ENCODE results near the gene OR5V1. TPM values are rescaled to one million over a fixed set of nuclear protein-coding genes. Genes with fewer than 3 reads are reported as not detected.

The OR5V1 gene
- total RNA-seq, 2 experiments from 2014 or later = not detected

- POLR2A ChIA-PET = interaction anchor here (0.6 kb wide), 1 partner anchor 89 kb away, joined by 3 read pairs; no protein-coding TSS in a partner anchor
- no peaks in the 10 kb centered on the region for H3K4me1 ChIP-seq (ENCODE audit: insufficient read depth, low read length, poor library complexity, severe bottlenecking)
Observed at GRCh38 chr6:29399525-29399924, 30.9 kb upstream of the OR5V1 start.

GRCh38 chr6:29395331-29395730 is 26.7 kb upstream of the OR5V1 start, which contains the start of gene OR12D2:
TSS of gene OR12D2 (plus strand) at chr6:29395631. CDS start at chr6:29396700, 1,069 bp downstream.
- no peak for TF ChIP-seq CTCF (conservative IDR thresholded peaks at IDR 0.05; ENCODE audit: low read length)
- TF ChIP-seq EZH2phosphoT487 (IDR thresholded peaks at IDR 0.05; ENCODE audit: borderline replicate concordance, low read depth, low read length) = no peak
- H3K9me3 ChIP-seq (ENCODE audit: low read length) = no peaks in the 10 kb centered on the region
- H3K27ac ChIP-seq (ENCODE audit: low read depth, low read length, poor library complexity, severe bottlenecking) = no peak within 1 kb of the TSS
- BruUV-seq (replicated peaks) = no TSS peak
- no peaks in the 10 kb centered on the region for H3K4me1 ChIP-seq (ENCODE audit: insufficient read depth, low read length, poor library complexity, severe bottlenecking)
- no peaks in the 10 kb centered on the region for H3K36me3 ChIP-seq (ENCODE audit: insufficient read depth, low read length)
- CTCF ChIA-PET (ENCODE audit: unreplicated experiment) = no interaction called here
- no peak within 1 kb of the TSS for H2AFZ ChIP-seq (ENCODE audit: low read length)
- no peak for DNase-seq (ENCODE audit: low spot score)
- POLR2A ChIA-PET = no interaction called here
- H4K20me1 ChIP-seq (ENCODE audit: insufficient read depth, low read length) = no peaks in the 10 kb centered on the region
- no peaks in the 10 kb centered on the region for H3K9me2 ChIP-seq (ENCODE audit: insufficient read depth, low read length)
- H3K4me2 ChIP-seq (ENCODE audit: low read length) = no peak within 1 kb of the TSS
- intact Hi-C loops (cut with micrococcal nuclease; ENCODE audit: unreplicated experiment) = no loop called here
- H3K4me3 ChIP-seq (ENCODE audit: low read depth, low read length, poor library complexity, severe bottlenecking) = no peak within 1 kb of the TSS
- no peaks in the 10 kb centered on the region for H3K79me2 ChIP-seq (ENCODE audit: insufficient read depth, low read depth, low read length)

More at GRCh38 chr6:29399525-29399924, 30.9 kb upstream of the OR5V1 start:
- TF ChIP-seq EZH2phosphoT487 (IDR thresholded peaks at IDR 0.05; ENCODE audit: borderline replicate concordance, low read depth, low read length) (no peak), CTCF (conservative IDR thresholded peaks at IDR 0.05; ENCODE audit: low read length) (no peak)
- H4K20me1 ChIP-seq (ENCODE audit: insufficient read depth, low read length) = no peaks in the 10 kb centered on the region
- no peak for DNase-seq (ENCODE audit: low spot score)
- no peaks in the 10 kb centered on the region for H3K79me2 ChIP-seq (ENCODE audit: insufficient read depth, low read depth, low read length)
- H3K36me3 ChIP-seq (ENCODE audit: insufficient read depth, low read length) = no peaks in the 10 kb centered on the region
- no peaks in the 10 kb centered on the region for H3K9me3 ChIP-seq (ENCODE audit: low read length)
- H3K9me2 ChIP-seq (ENCODE audit: insufficient read depth, low read length) = no peaks in the 10 kb centered on the region
- H3K27ac ChIP-seq (ENCODE audit: low read depth, low read length, poor library complexity, severe bottlenecking) = no peak overlapping the region
- CTCF ChIA-PET (ENCODE audit: unreplicated experiment) = no interaction called here
- no peak overlapping the region for H2AFZ ChIP-seq (ENCODE audit: low read length)
- BruUV-seq (replicated peaks) = no TSS peak
- no peak overlapping the region for H3K4me2 ChIP-seq (ENCODE audit: low read length)
- intact Hi-C loops (cut with micrococcal nuclease; ENCODE audit: unreplicated experiment) = no loop called here
- no peak overlapping the region for H3K4me3 ChIP-seq (ENCODE audit: low read depth, low read length, poor library complexity, severe bottlenecking)

GRCh38 chr6:29388533-29388932 is 19.9 kb upstream of the OR5V1 start:
- ChIA-PET CTCF (ENCODE audit: unreplicated experiment) (no interaction called here), POLR2A (no interaction called here)
- Histone ChIP-seq H3K9me3 (ENCODE audit: low read length) (no peaks in the 10 kb centered on the region), H3K9me2 (ENCODE audit: insufficient read depth, low read length) (no peaks in the 10 kb centered on the region), H3K27ac (ENCODE audit: low read depth, low read length, poor library complexity, severe bottlenecking) (no peak overlapping the region), H3K4me3 (ENCODE audit: low read depth, low read length, poor library complexity, severe bottlenecking) (no peak overlapping the region), H3K4me2 (ENCODE audit: low read length) (no peak overlapping the region), H3K36me3 (ENCODE audit: insufficient read depth, low read length) (no peaks in the 10 kb centered on the region), H3K4me1 (ENCODE audit: insufficient read depth, low read length, poor library complexity, severe bottlenecking) (no peaks in the 10 kb centered on the region), H2AFZ (ENCODE audit: low read length) (no peak overlapping the region), H3K79me2 (ENCODE audit: insufficient read depth, low read depth, low read length) (no peaks in the 10 kb centered on the region), H4K20me1 (ENCODE audit: insufficient read depth, low read length) (no peaks in the 10 kb centered on the region)
- no peak for TF ChIP-seq EZH2phosphoT487 (IDR thresholded peaks at IDR 0.05; ENCODE audit: borderline replicate concordance, low read depth, low read length)
- TF ChIP-seq CTCF (conservative IDR thresholded peaks at IDR 0.05; ENCODE audit: low read length) = no peak
- DNase-seq (ENCODE audit: low spot score) = no peak
- intact Hi-C loops (cut with micrococcal nuclease; ENCODE audit: unreplicated experiment) = no loop called here
- BruUV-seq (replicated peaks) = no TSS peak

All from OCI-LY7 (cell line).